NCI-H128 (cell line): Measurements from ENCODE around the gene LNP1.
"Not testable (repeated sequence)": the region's sequence is repeated elsewhere in the genome, so short reads cannot be mapped to it uniquely, and the experiment has no call there.

ENCODE experiments used
- DNase-seq: peaks from one replicate; lab custom pipeline; 2025; ENCODE audit not compliant: unreplicated experiment; lab: John Stamatoyannopoulos, UW

Gene LNP1

GRCh38 chr3:100471444-100471843, 70.1 kb downstream of the LNP1 start:
- DNase-seq = no peak

DNA sequence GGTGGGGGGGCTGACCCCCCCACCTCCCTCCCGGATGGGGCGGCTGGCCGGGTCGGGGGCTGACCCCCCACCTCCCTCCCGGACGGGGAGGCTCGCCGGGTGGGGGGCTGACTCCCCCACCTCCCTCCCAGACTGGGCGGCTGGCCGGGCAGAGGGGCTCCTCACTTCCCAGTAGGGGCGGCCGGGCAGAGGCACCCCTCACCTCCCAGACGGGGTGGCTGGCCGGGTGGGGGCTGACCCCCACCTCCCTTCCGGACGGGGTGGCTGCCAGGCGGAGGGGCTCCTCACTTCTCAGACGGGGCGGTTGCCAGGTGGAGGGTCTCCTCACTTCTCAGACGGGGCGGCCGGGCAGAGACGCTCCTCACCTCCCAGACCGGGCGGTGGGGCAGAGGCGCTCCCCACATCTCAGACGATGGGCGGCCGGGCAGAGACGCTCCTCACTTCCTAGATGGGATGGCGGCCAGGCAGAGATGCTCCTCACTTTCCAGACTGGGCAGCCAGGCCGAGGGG, 76.6 kb downstream of the LNP1 start:
- not testable (repeated sequence) for DNase-seq

GRCh38 chr3:100478521-100478920, 77.2 kb downstream of the LNP1 start:
- not testable (repeated sequence) for DNase-seq

DNA sequence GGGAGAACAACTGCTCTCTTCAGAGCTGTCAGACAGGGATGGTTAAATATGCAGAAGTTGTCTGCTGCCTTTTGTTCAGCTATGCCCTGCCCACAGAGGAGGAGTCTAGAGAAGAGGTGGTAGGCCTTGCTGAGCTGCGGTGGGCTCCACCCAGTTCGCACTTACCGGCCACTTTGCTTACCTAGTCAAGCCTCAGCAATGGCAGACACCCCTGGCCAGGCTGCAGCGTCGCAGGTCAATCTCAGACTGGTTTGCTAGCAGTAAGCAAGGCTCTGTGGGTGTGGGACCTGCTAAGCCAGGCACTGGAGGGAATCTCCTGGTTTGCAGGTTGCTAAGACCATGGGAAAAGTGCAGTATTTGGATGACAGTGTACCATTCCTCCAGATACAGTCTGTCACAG, 78.7 kb downstream of the LNP1 start:
- DNase-seq = no peak

DNA sequence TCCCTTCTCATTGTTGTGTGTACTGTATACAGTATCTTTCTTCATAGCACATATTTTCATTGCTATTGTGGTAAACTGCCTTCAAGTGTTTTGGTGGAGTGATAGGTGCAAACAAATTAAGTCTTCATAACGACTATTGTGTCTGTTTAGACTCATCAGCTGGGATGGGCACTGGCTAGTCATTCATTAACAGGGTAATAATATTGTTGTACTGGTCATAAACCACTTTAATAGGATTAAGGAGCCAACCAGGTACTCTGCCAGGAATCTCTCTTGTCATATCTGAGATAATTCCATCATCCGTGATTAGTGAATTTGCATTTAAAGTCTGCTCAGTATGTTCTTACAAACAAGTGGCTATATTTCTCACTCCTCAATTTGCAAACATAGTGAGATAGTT, 80.8 kb downstream of the LNP1 start:
- no peak for DNase-seq

DNA sequence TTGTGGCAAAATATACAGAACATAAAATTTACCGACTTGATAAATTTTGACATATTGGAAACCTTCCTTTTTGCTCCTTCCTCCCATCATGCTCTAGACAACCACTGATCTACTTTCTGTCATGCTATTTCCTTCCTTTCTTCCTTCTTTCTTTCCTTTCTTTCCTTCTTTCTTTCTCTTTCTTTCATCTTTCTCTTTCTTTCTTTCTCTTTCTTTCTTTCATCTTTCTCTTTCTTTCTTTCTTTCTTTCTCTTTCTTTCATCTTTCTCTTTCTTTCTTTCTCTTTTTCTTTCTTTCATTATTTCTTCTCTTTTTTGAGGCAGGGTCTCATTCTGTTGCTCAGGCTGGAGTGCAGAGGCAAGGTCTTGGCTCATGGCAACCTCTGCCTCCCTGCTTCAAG, 82.2 kb downstream of the LNP1 start:
- DNase-seq = no peak

GRCh38 chr3:100486808-100487207, 85.5 kb downstream of the LNP1 start:
- no peak for DNase-seq

DNA sequence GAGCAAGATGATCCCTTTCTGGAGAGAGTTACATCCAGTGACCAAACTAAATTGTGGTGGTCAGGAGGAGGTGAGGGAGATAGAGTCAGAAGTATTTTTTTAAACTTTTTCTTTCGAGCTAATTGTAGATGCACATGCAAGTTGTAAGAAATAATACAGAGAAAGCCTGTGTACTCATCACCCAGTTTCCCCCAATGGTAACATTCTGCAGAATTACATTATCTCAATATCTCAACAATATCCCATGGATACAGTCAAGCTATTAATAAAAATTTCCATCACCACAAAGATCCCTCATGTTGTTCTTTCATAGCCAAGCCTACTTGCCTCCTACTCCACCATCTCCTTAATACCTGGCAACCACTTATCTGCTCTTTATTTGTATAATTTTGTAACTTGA, 87.8 kb downstream of the LNP1 start:
- DNase-seq = no peak

DNA sequence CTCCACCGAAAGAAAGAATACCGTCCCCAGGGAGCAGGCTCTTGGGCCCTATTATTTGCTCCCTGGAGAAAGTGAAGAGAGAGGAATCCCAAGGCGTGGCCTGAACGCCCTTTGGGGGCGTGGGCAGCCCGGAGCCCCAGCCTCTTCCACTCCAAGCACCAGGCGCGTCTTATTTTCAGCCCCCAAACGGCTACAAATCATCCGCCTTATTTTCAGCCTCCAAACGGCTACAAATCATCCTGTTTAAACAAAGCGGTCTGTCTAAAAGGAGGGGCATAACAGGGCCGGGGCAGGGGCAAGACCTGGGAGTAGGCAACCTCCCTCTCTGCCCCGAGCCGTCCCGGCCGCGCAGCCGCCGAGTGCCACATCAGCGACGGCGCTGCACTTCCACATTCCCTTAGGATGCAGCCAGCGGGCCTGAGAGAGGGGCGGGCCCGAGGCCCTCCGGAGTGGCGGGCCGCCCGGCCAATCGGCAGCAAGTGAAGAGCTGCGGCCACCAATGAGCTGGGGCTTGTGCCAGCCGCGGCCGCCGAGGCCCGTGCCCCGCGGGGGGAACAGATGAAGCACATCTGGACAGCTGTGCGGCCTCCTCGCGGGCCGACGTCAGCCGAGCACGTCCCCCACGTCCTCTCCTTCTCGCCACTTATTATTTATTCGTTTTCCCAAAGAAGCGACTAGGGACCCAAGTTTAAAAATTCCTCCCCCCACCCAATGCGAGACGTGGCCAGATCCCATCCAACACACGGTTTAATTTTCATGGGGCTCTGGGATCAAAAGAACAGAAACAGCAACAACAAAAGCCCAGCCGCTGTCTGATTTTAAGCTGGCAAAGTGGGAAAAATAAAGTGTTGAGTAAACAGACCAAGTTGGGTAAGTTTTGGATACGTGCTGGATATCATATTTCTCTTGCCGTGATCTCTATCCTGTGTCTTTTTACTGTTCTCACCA, 91.0 kb downstream of the LNP1 start, which contains the start of gene TMEM45A:
TSS of gene TMEM45A (plus strand) at position 561 of the 948 bp plus-strand sequence. CDS start 62,593 bp downstream, outside the sequence.
- peak; percentile 89 for DNase-seq

DNA sequence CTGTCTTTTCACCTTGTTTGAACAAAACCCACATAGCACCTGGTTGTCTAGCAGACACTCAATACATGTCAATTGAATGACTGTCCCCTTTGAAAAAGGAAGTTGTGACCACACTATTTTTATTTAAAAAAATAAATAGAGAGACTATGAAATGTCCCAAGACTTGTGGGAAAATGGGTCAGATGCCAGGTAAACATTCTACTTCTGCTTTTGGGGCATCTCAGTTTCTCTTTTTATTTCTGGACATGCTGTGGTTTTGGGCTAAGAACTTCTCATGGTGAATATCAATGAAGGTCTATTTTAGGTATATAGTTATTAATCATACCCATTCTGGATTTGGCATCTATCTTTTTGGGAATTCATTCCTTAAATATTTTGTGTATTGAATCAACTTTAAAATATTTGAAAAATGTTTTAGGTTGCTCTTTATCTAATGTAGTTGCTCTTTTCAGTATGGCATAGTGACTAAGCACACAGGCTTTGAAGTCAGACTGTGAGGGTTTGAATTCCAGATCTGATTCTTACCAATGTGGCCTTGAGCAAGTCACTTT, 95.4 kb downstream of the LNP1 start:
- DNase-seq = no peak

DNA sequence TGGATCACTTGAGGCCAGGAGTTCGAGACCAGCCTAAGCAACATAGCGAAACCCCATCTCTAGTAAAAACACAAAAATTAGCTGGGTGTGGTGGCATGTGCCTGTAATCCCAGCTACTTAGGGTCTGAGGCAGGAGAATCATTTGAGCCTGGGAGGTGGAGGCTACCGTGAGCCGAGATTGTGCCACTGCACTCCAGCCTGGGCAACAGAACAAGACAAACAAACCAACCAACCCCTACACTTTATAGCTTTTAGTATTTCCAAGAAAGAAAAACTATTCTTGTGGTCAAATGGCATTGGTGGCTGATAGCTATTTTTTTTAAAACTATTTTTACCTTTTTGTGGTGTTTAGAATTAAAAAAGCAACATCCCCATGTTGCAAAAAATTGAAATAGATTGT, 98.3 kb downstream of the LNP1 start:
- DNase-seq = no peak

DNA sequence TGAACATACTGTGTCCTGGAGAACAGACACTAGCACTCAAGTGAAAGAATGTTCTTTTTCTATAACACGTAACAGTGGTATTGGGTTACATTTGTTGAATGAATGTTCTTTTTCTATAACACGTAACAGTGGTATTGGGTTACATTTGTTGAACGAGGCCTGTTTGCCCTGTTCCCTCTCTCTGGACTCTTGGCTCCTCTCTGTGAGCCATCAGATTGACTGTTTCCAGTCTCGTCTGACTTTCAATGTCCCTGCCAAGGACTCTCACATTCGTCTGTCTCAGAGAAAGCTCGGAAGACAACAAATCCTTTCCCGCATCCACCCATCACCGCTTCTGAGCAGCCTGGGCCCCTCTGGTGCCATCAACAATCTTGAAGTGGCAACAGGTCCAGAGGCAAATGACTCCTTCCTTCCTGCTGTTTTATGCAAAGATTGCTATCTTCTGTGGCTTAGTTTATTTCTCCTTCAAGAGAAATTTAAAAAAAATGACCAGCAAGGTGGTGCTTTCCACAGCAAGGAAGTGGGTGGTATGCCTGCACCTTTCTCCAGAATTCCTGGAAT, 99.1 kb downstream of the LNP1 start:
- no peak for DNase-seq

DNA sequence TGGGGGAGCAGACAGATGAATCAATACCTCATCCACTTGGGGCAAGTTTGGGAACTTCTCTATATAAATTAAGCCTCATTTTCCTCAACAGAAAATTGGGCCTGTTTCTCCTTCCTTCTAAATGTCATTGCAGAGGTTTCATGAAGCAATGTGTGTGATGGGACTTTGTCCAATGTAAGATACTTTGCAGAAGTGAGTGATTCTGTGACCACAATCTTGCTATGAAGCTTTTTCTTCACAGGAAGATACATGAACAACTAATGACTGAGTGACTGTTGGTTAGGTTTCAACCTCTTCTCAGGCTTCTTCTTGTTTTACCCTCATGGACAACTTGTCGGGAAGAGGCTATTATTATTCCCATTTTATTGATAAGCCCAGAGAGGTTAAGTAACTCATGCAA, 102.1 kb downstream of the LNP1 start:
- DNase-seq = no peak
